NT2/D1 (cell line): Measurements from ENCODE around the gene RASL10A.

Experiments used
- SUZ12 ChIP-seq: IDR thresholded peaks from 2 replicates; pipeline ENCODE4 v1.6.1; 2011; ENCODE audit not compliant: insufficient read length, insufficient read depth; ENCODE audit errors: extremely low read depth
- YY1 ChIP-seq: IDR thresholded peaks from 2 replicates; pipeline ENCODE4 v1.6.1; 2011; ENCODE audit not compliant: insufficient read length, insufficient read depth
- ZNF274 ChIP-seq: IDR thresholded peaks from 2 replicates; pipeline ENCODE4 v1.6.1; 2011; ENCODE audit warnings: mild to moderate bottlenecking, low read depth, low read length

DNA sequence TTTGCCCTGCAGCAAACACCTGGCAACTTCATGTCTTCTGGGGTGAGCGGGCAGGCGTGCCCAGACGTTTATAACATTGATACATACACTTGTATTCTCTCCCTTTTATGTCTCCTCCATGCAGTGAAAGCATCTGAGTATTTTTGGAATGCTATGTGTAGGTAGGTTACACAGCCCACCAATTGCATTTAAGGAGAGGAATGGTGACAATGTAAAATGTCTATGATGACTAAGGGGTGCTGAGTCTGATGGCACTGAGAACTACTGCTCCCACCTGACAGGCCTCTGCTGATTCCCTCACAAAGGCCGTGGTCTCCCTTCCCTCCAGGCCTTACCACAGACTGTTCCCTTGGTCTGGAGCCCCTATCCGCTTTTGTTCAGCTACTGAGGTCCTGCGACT is 22.9 kb upstream of the RASL10A start:
- TF ChIP-seq ZNF274 (no peak), SUZ12 (no peak), YY1 (no peak)
